HG03342 (cell line): ENCODE measurements around the gene TGFB1.
A peak's percentile ranks its signal among the peaks of the same experiment; 100 is the strongest.
"Not testable (repeated sequence)": the region's sequence is repeated elsewhere in the genome, so short reads cannot be mapped to it uniquely, and the experiment has no call there.

Experiments used
- ATAC-seq: cut with Tn5 transposase; IDR thresholded peaks from one replicate; pipeline ENCODE4 v1.9.1; 2021; ENCODE audit warnings: mild to moderate bottlenecking, moderate library complexity; ENCODE audit not compliant: unreplicated experiment

Gene TGFB1

GRCh38 chr19:41371119-41371518 lies 17.4 kb upstream of the TGFB1 start:
- not testable (repeated sequence) for ATAC-seq

GRCh38 chr19:41369769-41370168 lies 16.0 kb upstream of the TGFB1 start:
- ATAC-seq = no peak

- ATAC-seq = no peak
These were observed 14.2 kb upstream of the TGFB1 start for GRCh38 chr19:41367848-41368301.

GRCh38 chr19:41366089-41366488 lies 12.4 kb upstream of the TGFB1 start:
- ATAC-seq = no peak

GRCh38 chr19:41364524-41365391 lies 11.0 kb upstream of the TGFB1 start:
- ATAC-seq = no peak

GRCh38 chr19:41363753-41364523 lies 10.2 kb upstream of the TGFB1 start, which contains the start of gene B9D2:
Gene B9D2 (minus strand): TSS chr19:41364149. CDS start chr19:41363519, 630 bp downstream.
- ATAC-seq = peak; percentile 78

- no peak for ATAC-seq
These were observed 9.6 kb upstream of the TGFB1 start for GRCh38 chr19:41363371-41363752.

GRCh38 chr19:41362143-41362847 lies 8.6 kb upstream of the TGFB1 start:
- no peak for ATAC-seq

GRCh38 chr19:41359741-41360140 lies 6.0 kb upstream of the TGFB1 start:
- no peak for ATAC-seq

GRCh38 chr19:41357746-41358145 lies 4.0 kb upstream of the TGFB1 start:
- no peak for ATAC-seq

GRCh38 chr19:41356984-41357739 lies 3.4 kb upstream of the TGFB1 start:
- no peak for ATAC-seq

GRCh38 chr19:41355802-41356201 lies 2.1 kb upstream of the TGFB1 start:
- ATAC-seq = no peak

- ATAC-seq = no peak
These were observed 1.3 kb upstream of the TGFB1 start for GRCh38 chr19:41355035-41355434.

- no peak for ATAC-seq
These were observed 726 bp upstream of the TGFB1 start for GRCh38 chr19:41354343-41354953.

GRCh38 chr19:41352609-41353465 lies 885 bp downstream of the TGFB1 start:
- no peak for ATAC-seq

GRCh38 chr19:41352279-41352608 lies 1.5 kb downstream of the TGFB1 start:
- no peak for ATAC-seq

GRCh38 chr19:41351339-41352245 lies 2.1 kb downstream of the TGFB1 start:
- ATAC-seq = peak; percentile 35

- ATAC-seq = no peak
These were observed 2.9 kb downstream of the TGFB1 start for GRCh38 chr19:41350735-41351338.
